HepG2 (cell line): ENCODE results near the gene RASGRP4. TPM values are rescaled to one million over a fixed set of nuclear protein-coding genes. Genes with fewer than 3 reads are reported as not detected.

Experiments used
- ATAC-seq: fragments of 200-7000 bp; cut with Tn5 transposase; 3 replicates; pipeline ENCODE4 v1.9.1; 2020; ENCODE audit warnings: mild to moderate bottlenecking, moderate library complexity
- BruUV-seq: library from RNA; stranded (reverse); fragments of 400-500 nt; replicated peaks from 2 replicates; lab custom pipeline; 2021; lab: Mats Ljungman, UMichigan
- CTCF ChIA-PET: fragments of 300-600 bp; formaldehyde crosslinking; extraction: SDS; loops from one replicate; lab custom pipeline; 2021; ENCODE audit warnings: low total read pairs, inconsistent platforms, low intra/inter-chr PET ratio; lab: Yijun Ruan, JAX
- POLR2A ChIA-PET: fragments of 350-600 bp; sonication (Branson Sonifier 250); formaldehyde crosslinking; loops from one replicate; lab custom pipeline; 2020; ENCODE audit warnings: antibody characterized with exemption, inconsistent platforms; lab: Yijun Ruan, JAX
- DNase-seq: peaks from one replicate; pipeline ENCODE4 v3.0.0-alpha.2; 2015; ENCODE audit warnings: low spot score
- FAIRE-seq: peaks from 3 replicates; lab custom pipeline; 2011; peaks lifted over from hg19 to GRCh38; lab: Jason Lieb, UNC
- H2AFZ ChIP-seq: one replicate; pipeline ENCODE4 v1.6.1; 2011; ENCODE audit warnings: low read length, inconsistent platforms
- H3K27ac ChIP-seq: fragments of 300-600 bp; 3 replicates; pipeline ENCODE4 v1.8.0; 2011; ENCODE audit warnings: mixed run types, mild to moderate bottlenecking, mixed read lengths, low read length, inconsistent platforms; ENCODE audit not compliant: insufficient read depth; ENCODE audit errors: extremely low read length
- H3K27me3 ChIP-seq, 2 experiments: fragments of 200-600 bp in 1 of 2; 2 replicates in 1 of 2; 3 replicates in 1 of 2; pipeline versions ENCODE4 v1.6.0 to v1.8.0; 2011; ENCODE audit warnings: low read length in 2 of 2, mild to moderate bottlenecking in 2 of 2, moderate library complexity in 2 of 2, inconsistent platforms in 1 of 2; ENCODE audit not compliant: insufficient read depth in 2 of 2, control insufficient read depth in 1 of 2
- H3K36me3 ChIP-seq, 2 experiments: fragments of 200-600 bp in 1 of 2; replicated peaks in 1 of 2; 2 replicates in 1 of 2; 3 replicates in 1 of 2; pipeline versions ENCODE4 v1.5.1 to v1.8.0; 2011; ENCODE audit warnings: low read length in 2 of 2, inconsistent platforms in 1 of 2; ENCODE audit not compliant: insufficient read depth in 2 of 2, control insufficient read depth in 1 of 2
- H3K4me1 ChIP-seq: 2 replicates; pipeline ENCODE4 v1.5.1; 2012; ENCODE audit warnings: low read length, inconsistent platforms; ENCODE audit not compliant: insufficient read depth
- H3K4me2 ChIP-seq: 2 replicates; pipeline ENCODE4 v1.6.0; 2011; ENCODE audit warnings: low read depth, low read length, inconsistent platforms
- H3K4me3 ChIP-seq, 3 experiments: fragments of 200-600 bp in 1 of 3; sonication (generic), shearing (Covaris generic) in 1 of 3; replicated peaks in 1 of 3; 2 replicates each; pipeline ENCODE4 v1.5.1; 2011 to 2016; ENCODE audit warnings: low read length in 3 of 3, inconsistent platforms in 2 of 3, low read depth in 2 of 3, mild to moderate bottlenecking in 2 of 3, control low read depth in 1 of 3, mixed read lengths in 1 of 3; ENCODE audit not compliant: insufficient read depth in 1 of 3
- H3K79me2 ChIP-seq: one replicate; pipeline ENCODE4 v1.6.1; 2011; ENCODE audit warnings: low read length, inconsistent platforms; ENCODE audit not compliant: insufficient read depth
- H3K9ac ChIP-seq: 2 replicates; pipeline ENCODE4 v1.6.0; 2011; ENCODE audit warnings: mild to moderate bottlenecking, low read depth, low read length, inconsistent platforms; ENCODE audit not compliant: insufficient read depth
- H3K9me3 ChIP-seq: 2 replicates; pipeline ENCODE4 v1.5.1; 2012; ENCODE audit warnings: mild to moderate bottlenecking, low read length
- H4K20me1 ChIP-seq: 2 replicates; pipeline ENCODE4 v1.6.0; 2011; ENCODE audit warnings: inconsistent platforms, mild to moderate bottlenecking, low read length, moderate library complexity; ENCODE audit not compliant: insufficient read depth
- ESRRA ChIP-seq: sonication (generic); formaldehyde crosslinking; IDR thresholded peaks from 2 replicates; pipeline ENCODE4 v1.5.1; 2020; ENCODE audit warnings: mild to moderate bottlenecking, low read depth, missing genetic modification reagents
- PHF20 ChIP-seq: sonication (generic); formaldehyde crosslinking; IDR thresholded peaks from 2 replicates; pipeline ENCODE4 v1.5.0; 2020; ENCODE audit warnings: mild to moderate bottlenecking, missing genetic modification reagents
- STAG1 ChIP-seq: sonication (generic); formaldehyde crosslinking; IDR thresholded peaks from 2 replicates; pipeline ENCODE4 v1.4.0; 2020; ENCODE audit warnings: missing genetic modification reagents
- ZNF619 ChIP-seq: sonication (generic); formaldehyde crosslinking; IDR thresholded peaks from 2 replicates; pipeline ENCODE4 v1.4.0; 2020; ENCODE audit warnings: mild to moderate bottlenecking, missing genetic modification reagents
- WGBS: methylation state at CpG from one replicate; pipeline ENCODE4 v1.1.6; 2017; ENCODE audit warnings: low lambda C conversion rate; 5-methylcytosine and 5-hydroxymethylcytosine counted together
- in situ Hi-C: cut with HindIII; loops from 2 replicates; pipeline ENCODE4 v1.10.0; 2017; ENCODE audit warnings: low pct_unique_long_range_greater_than_20kb; ENCODE audit not compliant: extremely low pct_ligation_motif_present
- intact Hi-C: fragments of 100-400 bp; cut with micrococcal nuclease; formaldehyde crosslinking; loops from one replicate; pipeline ENCODE4 v1.10.0; 2022; ENCODE audit not compliant: unreplicated experiment
- polyA plus RNA-seq, 8 experiments: library from polyadenylated mRNA; depleted of rRNA in 3 of 8; stranded (reverse) in 7 of 8; unstranded in 1 of 8; fragments of >200 nt; fragmentation: Illumina TruSeq in 4 of 8; extraction: Trizol in 4 of 8; gene quantifications; 2 replicates each; pipeline versions ENCODE4 v1.2.1 to v1.2.3, GENCODE V29; 2011 to 2016; ENCODE audit warnings: low read depth in 4 of 8, missing spikeins in 1 of 8, mixed read lengths in 1 of 8; ENCODE audit not compliant: insufficient read depth in 1 of 8
- total RNA-seq, 5 experiments: library from RNA; depleted of rRNA; stranded (reverse); fragments of >200 nt; fragmentation: Illumina TruSeq; extraction: Trizol; gene quantifications; 2 replicates each; pipeline ENCODE4 v1.2.3, GENCODE V29; 2016; ENCODE audit warnings: low read depth in 1 of 5
- TF ChIP-seq, protein P1 (sequence below): sonication (generic); formaldehyde crosslinking; IDR thresholded peaks from 2 replicates; pipeline ENCODE4 v1.9.0; 2021; ENCODE audit warnings: missing genetic modification reagents, borderline replicate concordance

Gene RASGRP4
- total and polyA plus RNA-seq, 2 of the 13 experiments (the other 11 are each of a cell fraction or from before 2014, with no cell fraction given) = not detected

DNA sequence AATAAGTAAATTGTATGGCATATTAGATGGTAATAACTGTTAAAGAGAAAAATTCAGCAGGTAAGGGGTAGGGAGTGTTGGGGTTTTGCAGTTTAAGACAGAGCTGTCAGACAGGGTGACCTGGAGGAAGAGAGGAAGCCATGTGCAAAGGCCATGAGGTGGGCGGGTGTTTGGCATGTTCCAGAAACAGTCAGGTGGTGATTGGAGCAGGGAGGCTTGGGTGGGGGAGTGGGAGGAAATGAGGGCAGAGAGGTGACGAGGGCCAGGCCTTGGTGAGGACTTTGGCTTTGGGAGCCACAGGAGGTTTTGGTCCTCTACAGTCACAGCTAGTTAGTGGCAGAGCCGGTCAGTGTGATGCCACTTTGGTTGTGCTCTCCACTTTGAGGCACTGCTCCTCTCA is 27.6 kb upstream of the RASGRP4 start:
- H4K20me1 ChIP-seq = no peaks in the 10 kb centered on the region
- H3K4me3 ChIP-seq = no peak overlapping the region
- H3K27ac ChIP-seq = no peak overlapping the region
- no peaks in the 10 kb centered on the region for H3K9me3 ChIP-seq
- H3K4me2 ChIP-seq = no peak overlapping the region
- DNase-seq (no peak), FAIRE-seq (no peak), ATAC-seq (no peak)
- in situ Hi-C loops = no loop called here
- H3K36me3 ChIP-seq = no peaks in the 10 kb centered on the region
- no peaks in the 10 kb centered on the region for H3K4me1 ChIP-seq
- intact Hi-C loops = no loop called here
- no peak overlapping the region for H2AFZ ChIP-seq
- ChIA-PET CTCF (no interaction called here), POLR2A (no interaction called here)
- no peak for TF ChIP-seq PHF20 (CRISPR knock-in tag)
- TF ChIP-seq ESRRA (CRISPR knock-in tag) = no peak
- TF ChIP-seq STAG1 (CRISPR knock-in tag) = no peak
- TF ChIP-seq, protein P1, sequence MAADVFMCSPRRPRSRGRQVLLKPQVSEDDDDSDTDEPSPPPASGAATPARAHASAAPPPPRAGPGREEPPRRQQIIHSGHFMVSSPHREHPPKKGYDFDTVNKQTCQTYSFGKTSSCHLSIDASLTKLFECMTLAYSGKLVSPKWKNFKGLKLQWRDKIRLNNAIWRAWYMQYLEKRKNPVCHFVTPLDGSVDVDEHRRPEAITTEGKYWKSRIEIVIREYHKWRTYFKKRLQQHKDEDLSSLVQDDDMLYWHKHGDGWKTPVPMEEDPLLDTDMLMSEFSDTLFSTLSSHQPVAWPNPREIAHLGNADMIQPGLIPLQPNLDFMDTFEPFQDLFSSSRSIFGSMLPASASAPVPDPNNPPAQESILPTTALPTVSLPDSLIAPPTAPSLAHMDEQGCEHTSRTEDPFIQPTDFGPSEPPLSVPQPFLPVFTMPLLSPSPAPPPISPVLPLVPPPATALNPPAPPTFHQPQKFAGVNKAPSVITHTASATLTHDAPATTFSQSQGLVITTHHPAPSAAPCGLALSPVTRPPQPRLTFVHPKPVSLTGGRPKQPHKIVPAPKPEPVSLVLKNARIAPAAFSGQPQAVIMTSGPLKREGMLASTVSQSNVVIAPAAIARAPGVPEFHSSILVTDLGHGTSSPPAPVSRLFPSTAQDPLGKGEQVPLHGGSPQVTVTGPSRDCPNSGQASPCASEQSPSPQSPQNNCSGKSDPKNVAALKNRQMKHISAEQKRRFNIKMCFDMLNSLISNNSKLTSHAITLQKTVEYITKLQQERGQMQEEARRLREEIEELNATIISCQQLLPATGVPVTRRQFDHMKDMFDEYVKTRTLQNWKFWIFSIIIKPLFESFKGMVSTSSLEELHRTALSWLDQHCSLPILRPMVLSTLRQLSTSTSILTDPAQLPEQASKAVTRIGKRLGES (CRISPR knock-in tag) = no peak
- no peak for TF ChIP-seq ZNF619
- BruUV-seq = no TSS peak
- 19% methylated on average over 3 of the region's 3 CpGs for WGBS
- no peak overlapping the region for H3K9ac ChIP-seq
- H3K79me2 ChIP-seq = no peaks in the 10 kb centered on the region
- H3K27me3 ChIP-seq = peaks cover 2 to 12% of the 10 kb centered on the region in 2 experiments; a peak in 3 of 5 replicates
